H9 (cell line): Measurements from ENCODE around the gene TRAPPC4. TPM values are rescaled to one million over a fixed set of nuclear protein-coding genes. Genes with fewer than 3 reads are reported as not detected.

Experiments
- DNase-seq: peaks from one replicate; pipeline ENCODE4 v3.0.0-alpha.2; 2017
- H2AFZ ChIP-seq: one replicate; pipeline ENCODE4 v1.6.1; 2013; ENCODE audit warnings: mild to moderate bottlenecking, low read length, control low read depth, moderate library complexity
- H2AK5ac ChIP-seq: 2 replicates; pipeline ENCODE4 v1.6.1; 2013; ENCODE audit warnings: low read length, control low read depth, mixed read lengths; ENCODE audit not compliant: insufficient read length
- H2BK120ac ChIP-seq: one replicate; pipeline ENCODE4 v1.6.1; 2013; ENCODE audit warnings: low read depth, mild to moderate bottlenecking, low read length, control low read depth, inconsistent platforms; ENCODE audit not compliant: poor library complexity, severe bottlenecking
- H2BK12ac ChIP-seq: 2 replicates; pipeline ENCODE4 v1.6.1; 2013; ENCODE audit warnings: low read length, control low read depth, mixed read lengths, low read depth; ENCODE audit not compliant: insufficient read length
- H2BK15ac ChIP-seq: 2 replicates; pipeline ENCODE4 v1.6.1; 2013; ENCODE audit warnings: low read depth, low read length, control low read depth
- H2BK20ac ChIP-seq: one replicate; pipeline ENCODE4 v1.6.1; 2013; ENCODE audit warnings: low read depth, mild to moderate bottlenecking, low read length, control low read depth, inconsistent platforms; ENCODE audit not compliant: poor library complexity, severe bottlenecking
- H2BK5ac ChIP-seq: 2 replicates; pipeline ENCODE4 v1.6.1; 2013; ENCODE audit warnings: low read length, control low read depth, mixed read lengths; ENCODE audit not compliant: insufficient read length
- H3K14ac ChIP-seq: 2 replicates; pipeline ENCODE4 v1.6.1; 2013; ENCODE audit warnings: low read length, control low read depth; ENCODE audit not compliant: insufficient read depth
- H3K18ac ChIP-seq: 2 replicates; pipeline ENCODE4 v1.6.1; 2013; ENCODE audit warnings: low read depth, mild to moderate bottlenecking, mixed read lengths, low read length, control low read depth; ENCODE audit not compliant: insufficient read length
- H3K23ac ChIP-seq: 2 replicates; pipeline ENCODE4 v1.6.1; 2013; ENCODE audit warnings: low read length, control low read depth, mixed read lengths, low read depth; ENCODE audit not compliant: insufficient read length
- H3K23me2 ChIP-seq: 2 replicates; pipeline ENCODE4 v1.6.1; 2013; ENCODE audit warnings: low read depth, mild to moderate bottlenecking, mixed read lengths, low read length, control low read depth; ENCODE audit not compliant: insufficient read length, poor library complexity, severe bottlenecking
- H3K27ac ChIP-seq: 2 replicates; pipeline ENCODE4 v1.5.1; 2013; ENCODE audit warnings: low read length, control low read depth, mixed read lengths, low read depth; ENCODE audit not compliant: insufficient read length
- H3K27me3 ChIP-seq: 2 replicates; pipeline ENCODE4 v1.6.1; 2013; ENCODE audit warnings: low read length, control low read depth, inconsistent platforms; ENCODE audit not compliant: insufficient read depth
- H3K4ac ChIP-seq: 2 replicates; pipeline ENCODE4 v1.6.1; 2013; ENCODE audit warnings: low read depth, mild to moderate bottlenecking, control low read depth, inconsistent platforms, low read length, moderate library complexity
- H3K4me1 ChIP-seq: 2 replicates; pipeline ENCODE4 v1.6.1; 2013; ENCODE audit warnings: low read length, control low read depth, inconsistent platforms; ENCODE audit not compliant: insufficient read depth
- H3K4me2 ChIP-seq: 2 replicates; pipeline ENCODE4 v1.6.1; 2013; ENCODE audit warnings: low read length, control low read depth, mixed read lengths; ENCODE audit not compliant: insufficient read length, insufficient read depth
- H3K56ac ChIP-seq: 2 replicates; pipeline ENCODE4 v1.6.1; 2013; ENCODE audit warnings: low read depth, mild to moderate bottlenecking, mixed read lengths, low read length, control low read depth; ENCODE audit not compliant: insufficient read length
- H3K79me1 ChIP-seq: 2 replicates; pipeline ENCODE4 v1.6.1; 2013; ENCODE audit warnings: low read depth, mild to moderate bottlenecking, moderate library complexity, low read length, control low read depth, inconsistent platforms; ENCODE audit not compliant: insufficient read depth, poor library complexity, severe bottlenecking
- H3K79me2 ChIP-seq: 2 replicates; pipeline ENCODE4 v1.6.1; 2013; ENCODE audit warnings: low read length, control low read depth, inconsistent platforms; ENCODE audit not compliant: insufficient read depth
- H3K9ac ChIP-seq: 2 replicates; pipeline ENCODE4 v1.6.1; 2013; ENCODE audit warnings: low read length, control low read depth, mixed read lengths; ENCODE audit not compliant: insufficient read length; ENCODE audit errors: extremely low read depth
- H3K9me3 ChIP-seq: one replicate; pipeline ENCODE4 v1.6.1; 2013; ENCODE audit warnings: low read depth, low read length, inconsistent platforms; ENCODE audit not compliant: control insufficient read depth
- H3T11ph ChIP-seq: one replicate; pipeline ENCODE4 v1.6.1; 2013; ENCODE audit warnings: mild to moderate bottlenecking, low read length, control low read depth, inconsistent platforms
- H4K20me1 ChIP-seq: one replicate; pipeline ENCODE4 v1.6.1; 2013; ENCODE audit not compliant: control insufficient read depth, insufficient read length, insufficient read depth
- H4K5ac ChIP-seq: 2 replicates; pipeline ENCODE4 v1.6.1; 2013; ENCODE audit warnings: low read depth, mild to moderate bottlenecking, mixed read lengths, low read length, control low read depth; ENCODE audit not compliant: insufficient read length
- H4K8ac ChIP-seq: replicated peaks from 2 replicates; pipeline ENCODE4 v1.6.1; 2013; ENCODE audit warnings: low read length, control low read depth, mixed read lengths, low read depth; ENCODE audit not compliant: insufficient read length
- H4K91ac ChIP-seq: 2 replicates; pipeline ENCODE4 v1.6.1; 2013; ENCODE audit warnings: low read depth, mild to moderate bottlenecking, moderate library complexity, mixed read lengths, low read length, control low read depth; ENCODE audit not compliant: insufficient read length
- H3K27ac Mint-ChIP-seq, 3 experiments: 2 replicates in 2 of 3; 3 replicates in 1 of 3; pipeline ENCODE4 v1.8.0; 2020 to 2021; ENCODE audit warnings: mixed read lengths in 3 of 3, mild to moderate bottlenecking in 1 of 3, moderate library complexity in 1 of 3
- H3K27me3 Mint-ChIP-seq: 2 replicates; pipeline ENCODE4 v1.8.0; 2021; ENCODE audit warnings: low read depth, mild to moderate bottlenecking, moderate library complexity, mixed read lengths
- H3K36me3 Mint-ChIP-seq, 3 experiments: 2 replicates in 2 of 3; 3 replicates in 1 of 3; pipeline ENCODE4 v1.8.0; 2020 to 2021; ENCODE audit warnings: low read depth in 3 of 3, mixed read lengths in 3 of 3; ENCODE audit not compliant: insufficient read depth in 1 of 3
- H3K4me1 Mint-ChIP-seq, 2 experiments: 2 replicates each; pipeline ENCODE4 v1.8.0; 2020; ENCODE audit warnings: mixed read lengths in 2 of 2
- H3K4me3 Mint-ChIP-seq, 2 experiments: 2 replicates in 1 of 2; 3 replicates in 1 of 2; pipeline ENCODE4 v1.8.0; 2020 to 2021; ENCODE audit warnings: mild to moderate bottlenecking in 2 of 2, mixed read lengths in 2 of 2, moderate library complexity in 1 of 2
- H3K9me3 Mint-ChIP-seq, 2 experiments: 2 replicates in 1 of 2; 3 replicates in 1 of 2; pipeline ENCODE4 v1.8.0; 2020; ENCODE audit warnings: mild to moderate bottlenecking in 2 of 2, mixed read lengths in 2 of 2, moderate library complexity in 1 of 2
- CTCF ChIP-seq: fragments of 200-600 bp; sonication (generic); conservative IDR thresholded peaks from 3 replicates; pipeline ENCODE4 v1.8.0; 2021; ENCODE audit warnings: antibody characterized with exemption, mild to moderate bottlenecking
- WGBS: extraction: QIAGEN DNeasy Blood & Tissue Kit; methylation state at CpG from one replicate; pipeline ENCODE4 v1.1.7; 2013; ENCODE audit warnings: missing lambda C conversion rate, low lambda C conversion rate, mixed read lengths; ENCODE audit not compliant: insufficient read length; ENCODE audit errors: extremely low coverage; 5-methylcytosine and 5-hydroxymethylcytosine counted together
- total RNA-seq: library from RNA; stranded (reverse); gene quantifications from 2 replicates; pipeline ENCODE4 v1.2.1, GENCODE V29; 2021

TRAPPC4 gene
- total RNA-seq, 1 experiment from 2014 or later = 82.8 TPM

- no peaks in the 10 kb centered on the region for H4K20me1 ChIP-seq
- no peak overlapping the region for H2BK12ac ChIP-seq
- H2AFZ ChIP-seq = no peak overlapping the region
- H3K4ac ChIP-seq = no peak overlapping the region
- Mint-ChIP-seq H3K9me3 (no peaks in the 10 kb centered on the region), H3K27ac (no peak overlapping the region; a peak in 1 of 7 replicates), H3K27me3 (no peaks in the 10 kb centered on the region), H3K4me1 (peaks cover 2 to 13% of the 10 kb centered on the region in 2 experiments; a peak in 3 of 4 replicates), H3K4me3 (no peak overlapping the region), H3K36me3 (peaks cover 59 to 79% (median 69%) of the 10 kb centered on the region in 3 experiments)
- no peak overlapping the region for H3K9ac ChIP-seq
- H3K79me2 ChIP-seq = no peaks in the 10 kb centered on the region
- no peak overlapping the region for H2BK20ac ChIP-seq
- no peak overlapping the region for H4K8ac ChIP-seq
- no peak overlapping the region for H2AK5ac ChIP-seq
- H2BK15ac ChIP-seq = no peak overlapping the region
- no CpG with 5 or more reads among the region's 6 CpGs for WGBS
- no peaks in the 10 kb centered on the region for H3K9me3 ChIP-seq
- H3K23me2 ChIP-seq = no peaks in the 10 kb centered on the region
- no peak overlapping the region for H3K18ac ChIP-seq
- no peak for DNase-seq
- H3K4me1 ChIP-seq = no peaks in the 10 kb centered on the region
- no peak overlapping the region for H4K91ac ChIP-seq
- no peak overlapping the region for H3K23ac ChIP-seq
- no peaks in the 10 kb centered on the region for H3K79me1 ChIP-seq
- H3K56ac ChIP-seq = no peak overlapping the region
- no peak for TF ChIP-seq CTCF
- no peak overlapping the region for H3K4me2 ChIP-seq
- H3T11ph ChIP-seq = no peak overlapping the region
- H3K27ac ChIP-seq = no peak overlapping the region
- no peaks in the 10 kb centered on the region for H3K27me3 ChIP-seq
- no peak overlapping the region for H2BK5ac ChIP-seq
- H4K5ac ChIP-seq = no peak overlapping the region
- no peak overlapping the region for H3K14ac ChIP-seq
- no peak overlapping the region for H2BK120ac ChIP-seq
Measured at GRCh38 chr11:119047205-119047604, 28.6 kb downstream of the TRAPPC4 start.
